ENCODE data around the gene SEMA6A. TPM values are rescaled to one million over a fixed set of nuclear protein-coding genes. Genes with fewer than 3 reads are reported as not detected.
A peak's percentile ranks its signal among the peaks of the same experiment; 100 is the strongest.

SEMA6A gene
- polyA plus RNA-seq, 1 of the 3 experiments (the other 2 are of a cell fraction), result 0.18 TPM

GRCh38 chr5:116456036-116456435 lies 118.6 kb downstream of the SEMA6A start:
- no peak overlapping the region for H3K4me2 ChIP-seq
- TF ChIP-seq ZBTB33 (IDR thresholded peaks at IDR 0.05; ENCODE audit: borderline replicate concordance, low read depth) (no peak), TCF12 (IDR thresholded peaks at IDR 0.05) (peak; percentile 38; the same call in 1 of the 2 replicates), JUND (IDR thresholded peaks at IDR 0.05) (no peak)
- POLR2A ChIA-PET, result no interaction called here
- no peak overlapping the region for H2AFZ ChIP-seq (ENCODE audit: low read depth)
- H3K9ac ChIP-seq, result no peak overlapping the region
- H3K4me1 ChIP-seq (ENCODE audit: control insufficient read depth in 1 of 2, insufficient read depth in 2 of 2, low read depth in 1 of 2, low read length in 1 of 2), result peaks cover 24 to 35% of the 10 kb centered on the region in 2 experiments
- H3K9me2 ChIP-seq, result no peaks in the 10 kb centered on the region
- WGBS (ENCODE audit: low lambda C conversion rate), result 6% methylated on average over 1 of the region's 1 CpG
- H3F3A ChIP-seq (replicated peaks; ENCODE audit: insufficient read depth), result peaks cover 28% of the 10 kb centered on the region
- DNase-seq, result no peak
- H4K20me1 ChIP-seq (ENCODE audit: insufficient read depth), result no peaks in the 10 kb centered on the region
- no peaks in the 10 kb centered on the region for H3K36me3 ChIP-seq (replicated peaks in 1 of 2; ENCODE audit: control insufficient read depth in 1 of 2, insufficient read depth in 2 of 2, low read length in 1 of 2)
- no peaks in the 10 kb centered on the region for H3K27me3 ChIP-seq (ENCODE audit: insufficient read depth)
- peak overlapping the region in 1 of 2 experiments; percentile 99; a peak in 1 of 4 replicates for H3K27ac ChIP-seq (ENCODE audit: low read depth in 2 of 2, low read length in 1 of 2)
- H3K4me3 ChIP-seq (ENCODE audit: low read depth in 2 of 2, low read length in 1 of 2), result no peak overlapping the region
- CTCF ChIA-PET, result interaction anchor here (0.8 kb wide), 1 partner anchor 15 kb away, joined by 4 read pairs; no protein-coding TSS in a partner anchor
- no peaks in the 10 kb centered on the region for H3K79me2 ChIP-seq (ENCODE audit: insufficient read depth)
- no peaks in the 10 kb centered on the region for H3K9me3 ChIP-seq

- Histone ChIP-seq H3K27me3 (ENCODE audit: insufficient read depth) (no peaks in the 10 kb centered on the region), H3K9me3 (no peaks in the 10 kb centered on the region), H3K9ac (peak overlapping the region; percentile 53; the same call in 1 of the 2 replicates), H3K79me2 (ENCODE audit: insufficient read depth) (no peaks in the 10 kb centered on the region), H3K9me2 (no peaks in the 10 kb centered on the region), H4K20me1 (ENCODE audit: insufficient read depth) (no peaks in the 10 kb centered on the region), H3F3A (replicated peaks; ENCODE audit: insufficient read depth) (peaks cover 28% of the 10 kb centered on the region), H3K4me3 (ENCODE audit: low read depth in 2 of 2, low read length in 1 of 2) (peak overlapping the region; percentile 17 to 31; a peak in 3 of 4 replicates), H3K4me2 (peak overlapping the region; percentile 79), H3K4me1 (ENCODE audit: control insufficient read depth in 1 of 2, insufficient read depth in 2 of 2, low read depth in 1 of 2, low read length in 1 of 2) (peaks cover 24 to 35% of the 10 kb centered on the region in 2 experiments), H2AFZ (ENCODE audit: low read depth) (peak overlapping the region; percentile 54; the same call in 1 of the 2 replicates), H3K27ac (ENCODE audit: low read depth in 2 of 2, low read length in 1 of 2) (peak overlapping the region; percentile 85 to 99), H3K36me3 (replicated peaks in 1 of 2; ENCODE audit: control insufficient read depth in 1 of 2, insufficient read depth in 2 of 2, low read length in 1 of 2) (no peaks in the 10 kb centered on the region)
- DNase-seq, result peak; percentile 48
- WGBS (ENCODE audit: low lambda C conversion rate), result 30% methylated on average over 5 of the region's 5 CpGs
- POLR2A ChIA-PET, result no interaction called here
- CTCF ChIA-PET, result no interaction called here
- no peak for TF ChIP-seq CHD2 (IDR thresholded peaks at IDR 0.05; ENCODE audit: low read length, partially characterized antibody)
- TF ChIP-seq FOSL2 (IDR thresholded peaks at IDR 0.05; ENCODE audit: borderline replicate concordance, low read depth), result no peak
- no peak for TF ChIP-seq JUND (IDR thresholded peaks at IDR 0.05)
- TF ChIP-seq GABPA (IDR thresholded peaks at IDR 0.05; ENCODE audit: low read depth), result no peak
- no peak for TF ChIP-seq NRF1 (IDR thresholded peaks at IDR 0.05; ENCODE audit: low read depth, low read length)
- TF ChIP-seq TCF12 (IDR thresholded peaks at IDR 0.05), result peak; percentile 63
- no peak for TF ChIP-seq USF2 (IDR thresholded peaks at IDR 0.05; ENCODE audit: borderline replicate concordance, low read depth, low read length)
- peak; percentile 27; the same call in 1 of the 2 replicates for TF ChIP-seq MXI1 (IDR thresholded peaks at IDR 0.05; ENCODE audit: low read depth, low read length)
- peak; percentile 84 for TF ChIP-seq RCOR1 (IDR thresholded peaks at IDR 0.05; ENCODE audit: low read length)
- TF ChIP-seq FOXJ3 (CRISPR knock-in tag; IDR thresholded peaks at IDR 0.05), result no peak
- TF ChIP-seq SIN3A (IDR thresholded peaks at IDR 0.05; ENCODE audit: borderline replicate concordance, low read depth, low read length), result no peak
- TF ChIP-seq YY1 (IDR thresholded peaks at IDR 0.05; ENCODE audit: low read depth), result no peak
- no peak for TF ChIP-seq RXRA (IDR thresholded peaks at IDR 0.05; ENCODE audit: borderline replicate concordance, low read depth)
- TF ChIP-seq REST (IDR thresholded peaks at IDR 0.05; ENCODE audit: low read depth, low read length), result no peak
- peak; percentile 25; the same call in 1 of the 2 replicates for TF ChIP-seq MAX (IDR thresholded peaks at IDR 0.05; ENCODE audit: low read depth)
- no peak; the same call in 1 of the 2 replicates for TF ChIP-seq NFIC (IDR thresholded peaks at IDR 0.05; ENCODE audit: borderline replicate concordance)
- TF ChIP-seq MEF2A (IDR thresholded peaks at IDR 0.05; ENCODE audit: borderline replicate concordance, low read depth), result no peak
- no peak for TF ChIP-seq ZBTB33 (IDR thresholded peaks at IDR 0.05; ENCODE audit: borderline replicate concordance, low read depth)
- no peak; the same call in 1 of the 2 replicates for TF ChIP-seq TAF1 (IDR thresholded peaks at IDR 0.05; ENCODE audit: borderline replicate concordance, low read depth, low read length)
Observed at GRCh38 chr5:116455061-116455460, 119.6 kb downstream of the SEMA6A start.
